SW 1271 (cell line): ENCODE measurements around the gene HAUS3.
A peak's percentile ranks its signal among the peaks of the same experiment; 100 is the strongest.
"Not testable (repeated sequence)": the region's sequence is repeated elsewhere in the genome, so short reads cannot be mapped to it uniquely, and the experiment has no call there.

ENCODE experiments used
- DNase-seq, 2 experiments: peaks; one replicate each; lab custom pipeline; 2025; lab: John Stamatoyannopoulos, UW

HAUS3 gene

DNA sequence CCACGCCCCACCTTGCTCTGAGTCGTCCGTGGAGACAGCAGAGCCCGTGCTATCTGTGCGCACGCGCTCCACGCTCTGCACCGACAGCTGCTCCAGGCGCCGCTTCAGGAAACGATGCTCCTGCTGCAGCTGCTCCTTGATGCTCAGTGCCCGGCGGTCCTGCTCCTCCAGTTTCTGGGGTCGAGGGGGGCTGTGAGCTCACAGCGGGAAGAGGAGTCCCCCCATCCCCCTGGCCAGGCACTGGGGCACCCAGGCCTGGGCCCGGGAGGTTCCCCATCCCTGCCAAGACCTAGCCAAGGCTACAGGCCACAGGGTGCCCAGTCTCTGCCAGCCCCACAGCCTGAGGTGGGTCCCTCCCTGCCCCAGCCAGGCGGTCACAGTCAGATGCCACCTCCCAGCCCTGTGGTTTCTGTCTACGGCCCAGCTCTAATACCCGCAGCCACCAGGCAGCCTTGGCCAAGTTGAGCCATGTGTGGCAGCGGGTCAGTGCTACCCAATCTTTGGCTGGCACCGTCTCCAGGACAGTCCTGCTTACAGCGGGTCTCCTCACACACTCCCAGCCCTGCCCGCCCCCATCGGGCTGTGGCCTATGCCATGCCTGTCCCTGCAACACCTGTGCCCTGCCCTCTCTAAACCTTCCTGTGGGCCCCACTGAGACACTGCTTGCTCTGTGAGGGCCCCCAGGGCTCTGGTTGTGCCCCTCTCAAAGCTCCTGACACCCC is 9.3 kb upstream of the HAUS3 start:
- DNase-seq = no peak

DNA sequence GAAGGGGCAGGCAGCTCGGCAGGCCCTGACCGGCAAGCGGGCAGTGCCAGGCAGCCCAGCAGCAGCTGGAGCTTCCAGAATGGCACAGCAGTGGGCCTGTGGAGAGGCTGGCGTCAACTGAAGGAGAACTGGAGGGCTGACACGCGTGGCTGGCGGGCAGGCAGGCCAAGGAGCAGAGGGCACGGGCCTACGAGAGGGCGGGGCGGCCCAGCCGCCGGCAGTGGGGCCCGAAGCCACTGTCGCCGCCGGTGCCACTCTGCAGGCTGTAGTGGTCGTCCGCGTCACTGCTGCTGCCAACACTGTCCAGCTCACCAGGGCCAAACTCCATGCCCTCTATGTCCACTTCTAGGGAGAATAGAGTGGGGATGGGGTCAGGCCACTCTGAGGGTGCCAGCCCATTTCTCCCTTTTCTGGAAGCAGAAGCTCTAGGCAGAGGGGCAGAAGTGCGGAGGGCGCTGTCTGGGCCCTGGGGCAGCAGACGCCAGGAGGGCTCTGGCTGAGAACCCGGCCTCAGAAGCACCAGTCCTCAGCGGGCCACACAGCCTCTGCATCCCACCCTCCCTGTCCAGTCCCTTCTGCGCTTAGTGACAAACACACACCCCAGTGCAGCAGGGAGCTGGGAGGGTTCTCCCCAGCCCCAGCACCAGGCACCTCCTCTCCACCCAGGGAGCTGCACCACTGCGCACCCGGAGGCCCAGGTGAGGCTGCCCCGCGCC is 8.6 kb upstream of the HAUS3 start:
- DNase-seq = no peak

DNA sequence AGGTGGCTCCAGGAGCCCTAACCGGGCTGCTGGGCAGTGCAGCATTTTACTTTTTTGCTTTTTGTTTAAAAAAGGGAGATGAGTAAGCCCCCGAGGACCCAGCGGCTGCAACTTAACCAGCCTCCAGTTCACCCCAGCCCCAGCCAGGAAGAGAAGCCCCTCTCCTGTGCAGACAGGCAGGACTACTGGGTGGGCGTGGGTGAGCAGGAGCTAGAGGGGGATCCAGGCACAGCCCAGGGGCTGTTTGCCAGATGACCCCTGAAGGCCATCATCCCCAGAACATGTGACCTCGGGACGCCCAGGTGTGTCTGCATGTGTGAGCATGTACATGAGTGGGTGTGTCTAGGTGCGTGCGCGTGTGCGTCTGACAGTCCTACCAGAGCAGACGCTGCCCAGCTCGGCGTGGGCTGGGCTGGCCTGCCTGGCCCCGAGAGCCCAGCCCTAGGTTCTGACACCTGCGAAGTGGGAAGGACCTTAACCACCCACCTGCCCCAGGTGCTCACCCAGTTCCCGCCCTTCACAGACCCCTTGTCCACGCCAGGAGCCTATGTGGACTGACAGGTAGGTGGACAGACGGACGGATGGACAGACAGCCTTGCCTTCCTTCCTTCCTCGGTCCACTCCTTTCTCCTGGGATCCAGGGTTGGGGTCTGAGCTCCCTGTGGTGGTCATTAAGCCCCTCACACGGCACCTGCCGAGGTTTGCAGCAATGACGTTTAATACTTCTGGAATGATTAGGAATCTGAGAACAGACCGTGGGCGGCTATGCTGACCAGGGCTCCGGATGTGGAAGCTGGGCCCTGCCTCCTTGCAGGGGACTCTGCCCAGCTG is 7.8 kb upstream of the HAUS3 start:
- no peak for DNase-seq

DNA sequence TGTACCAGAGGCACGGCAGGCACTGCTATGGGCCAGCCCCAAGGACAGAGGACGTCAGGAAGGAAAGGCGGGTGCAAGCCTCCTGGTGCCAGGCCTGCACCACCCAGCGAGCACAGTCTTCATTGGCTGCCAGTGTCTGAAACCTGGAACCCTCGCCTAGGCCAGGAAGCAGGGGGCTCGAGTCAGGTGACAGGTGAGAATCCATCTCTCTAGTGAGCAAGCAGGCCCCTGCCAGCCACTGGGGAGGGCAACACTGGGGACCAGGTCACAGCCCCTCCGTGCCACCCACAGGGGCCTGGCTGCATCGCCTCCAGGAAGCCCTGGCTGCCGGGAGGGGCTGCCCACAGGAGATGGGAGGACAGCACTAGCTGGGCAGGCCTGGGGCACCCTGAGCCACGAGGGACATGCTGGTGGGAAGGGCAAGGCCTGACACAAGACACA is 6.9 kb upstream of the HAUS3 start:
- no peak for DNase-seq

DNA sequence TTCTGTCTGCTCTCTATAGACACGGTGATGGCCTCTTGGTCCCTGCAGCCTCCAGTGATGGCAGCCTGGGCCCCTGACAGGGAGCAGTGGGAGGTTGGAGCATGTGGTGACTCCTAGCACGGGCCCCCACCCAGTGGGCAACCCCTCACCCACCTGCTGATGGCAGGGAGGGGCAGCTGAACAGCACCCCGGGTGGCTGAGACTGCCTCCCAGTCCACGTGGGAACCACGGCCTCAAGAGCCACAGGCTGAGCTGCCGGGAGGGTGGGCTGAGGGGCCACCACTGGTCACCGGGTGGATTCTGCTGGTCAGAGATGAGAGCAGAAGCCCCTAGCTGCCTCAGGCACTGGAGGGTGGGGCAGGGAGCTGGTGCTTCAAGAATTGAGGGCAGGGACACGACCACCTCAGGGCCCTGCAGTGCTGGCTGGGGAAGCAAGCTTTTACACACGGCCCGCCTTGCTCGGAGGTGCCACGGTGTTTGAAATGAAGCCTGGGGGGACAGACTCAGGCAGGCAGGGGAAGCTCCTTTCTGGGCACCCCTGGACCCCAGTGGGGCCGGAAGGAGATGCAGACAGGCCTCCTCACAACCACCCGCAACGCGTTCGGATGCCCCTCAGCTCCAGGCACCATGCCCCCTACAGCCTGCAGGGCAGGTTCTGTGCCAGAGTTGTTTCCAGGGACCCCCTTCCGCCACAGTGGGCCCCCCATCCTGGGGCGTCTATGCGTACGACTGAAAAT is 6.3 kb upstream of the HAUS3 start:
- no peak for DNase-seq

DNA sequence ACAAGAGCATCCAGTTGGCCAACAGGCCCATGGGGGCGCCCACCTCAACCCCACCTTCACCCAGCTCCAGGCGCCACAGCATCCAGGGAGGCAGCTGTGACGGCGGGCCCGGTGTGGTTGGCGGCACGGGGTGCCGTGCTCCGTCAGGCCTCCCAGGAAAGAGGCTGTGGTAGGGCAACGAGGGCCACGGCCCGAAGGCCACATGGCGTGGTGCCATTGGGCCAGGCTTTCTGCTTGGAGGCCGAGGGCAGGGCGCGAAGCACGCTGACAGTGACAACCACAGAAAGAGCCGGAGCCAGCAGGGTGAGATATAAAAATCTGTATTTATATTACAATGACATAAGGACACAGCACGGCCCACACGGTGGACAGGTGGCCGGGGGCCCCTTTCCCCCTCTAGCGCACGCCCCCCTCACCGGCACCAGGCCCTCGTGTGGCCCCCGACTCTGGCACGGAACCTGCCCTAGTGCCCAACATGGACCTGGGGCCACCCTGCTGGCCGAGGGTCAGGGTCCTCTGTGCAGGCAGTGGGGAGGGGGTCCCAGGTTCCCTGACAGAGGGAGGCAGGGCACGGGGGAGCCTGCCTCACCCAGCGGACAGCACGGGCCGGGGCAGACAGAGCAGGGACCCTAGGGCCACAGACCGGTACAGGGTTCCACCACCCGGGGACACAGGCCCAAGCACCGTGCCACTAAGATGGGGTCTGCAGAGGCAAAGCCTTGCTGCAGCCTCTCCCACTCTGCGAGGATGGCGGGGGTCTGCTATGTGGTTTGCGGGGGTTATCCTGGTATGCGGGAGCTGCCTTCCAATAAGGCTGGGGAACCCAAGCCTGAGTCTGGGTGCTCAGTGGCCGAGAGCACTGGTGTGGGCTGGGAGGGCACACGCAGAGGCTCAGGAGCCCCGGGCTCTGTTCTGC is 5.5 kb upstream of the HAUS3 start:
- DNase-seq = no peak

DNA sequence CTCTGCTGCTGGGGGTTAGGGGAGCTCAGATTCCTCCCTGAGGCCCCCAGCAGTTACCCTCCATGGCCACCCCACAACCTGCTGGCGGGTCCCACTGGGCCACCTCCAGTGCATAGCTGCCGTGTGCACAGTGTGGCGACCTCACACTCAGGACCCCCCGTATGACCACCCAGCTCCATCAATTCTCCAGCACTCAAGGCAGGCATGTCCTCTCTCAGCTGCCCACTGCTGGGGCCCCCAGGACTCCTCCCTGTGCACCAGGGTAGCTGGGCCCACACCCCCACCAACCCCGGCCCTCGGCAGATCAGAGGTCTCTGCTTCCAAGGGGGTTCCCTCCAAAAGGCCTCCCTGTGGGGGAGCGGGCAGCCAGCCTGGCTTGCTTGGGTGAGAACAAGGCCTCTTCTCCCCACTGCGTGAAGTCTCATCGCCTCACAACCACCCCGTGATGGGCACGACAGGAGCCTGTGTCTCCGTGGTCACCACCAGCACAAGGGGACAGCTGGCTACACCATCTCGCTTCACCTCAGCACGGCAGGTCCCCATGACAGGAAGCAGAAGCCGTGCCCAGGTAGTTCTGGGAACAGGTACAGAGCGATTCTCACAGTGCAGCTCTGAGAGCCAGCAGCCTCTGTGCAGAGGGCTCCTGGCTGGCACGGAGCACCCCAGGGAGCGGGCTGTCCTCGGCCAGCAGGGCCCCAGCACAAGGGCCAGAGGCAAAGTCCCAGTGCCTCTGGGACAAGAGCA is 4.6 kb upstream of the HAUS3 start:
- DNase-seq = no peak

DNA sequence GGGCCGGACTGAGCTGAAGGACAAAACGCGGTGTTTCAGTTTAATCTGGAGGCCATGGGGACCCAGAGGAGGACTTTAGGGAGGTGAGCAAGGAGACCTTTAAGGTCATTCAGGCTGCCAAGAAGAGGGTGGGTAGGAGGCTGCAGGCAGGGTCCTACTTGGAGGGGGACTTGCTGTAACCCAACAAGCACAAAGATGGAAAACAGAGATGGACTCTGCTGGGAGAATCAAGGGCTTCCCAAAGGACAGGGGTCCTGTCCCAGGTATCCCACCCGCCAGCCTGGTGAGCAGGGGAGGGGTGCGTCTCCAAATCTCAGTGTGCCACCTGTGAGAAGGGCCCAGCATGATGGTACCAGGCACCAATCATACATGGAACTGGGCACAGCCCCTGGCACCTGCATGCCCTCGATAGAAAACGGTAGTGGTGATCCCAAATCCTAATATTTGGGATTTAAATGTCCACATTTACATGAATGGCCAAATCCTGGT is 3.9 kb upstream of the HAUS3 start:
- no peak for DNase-seq

DNA sequence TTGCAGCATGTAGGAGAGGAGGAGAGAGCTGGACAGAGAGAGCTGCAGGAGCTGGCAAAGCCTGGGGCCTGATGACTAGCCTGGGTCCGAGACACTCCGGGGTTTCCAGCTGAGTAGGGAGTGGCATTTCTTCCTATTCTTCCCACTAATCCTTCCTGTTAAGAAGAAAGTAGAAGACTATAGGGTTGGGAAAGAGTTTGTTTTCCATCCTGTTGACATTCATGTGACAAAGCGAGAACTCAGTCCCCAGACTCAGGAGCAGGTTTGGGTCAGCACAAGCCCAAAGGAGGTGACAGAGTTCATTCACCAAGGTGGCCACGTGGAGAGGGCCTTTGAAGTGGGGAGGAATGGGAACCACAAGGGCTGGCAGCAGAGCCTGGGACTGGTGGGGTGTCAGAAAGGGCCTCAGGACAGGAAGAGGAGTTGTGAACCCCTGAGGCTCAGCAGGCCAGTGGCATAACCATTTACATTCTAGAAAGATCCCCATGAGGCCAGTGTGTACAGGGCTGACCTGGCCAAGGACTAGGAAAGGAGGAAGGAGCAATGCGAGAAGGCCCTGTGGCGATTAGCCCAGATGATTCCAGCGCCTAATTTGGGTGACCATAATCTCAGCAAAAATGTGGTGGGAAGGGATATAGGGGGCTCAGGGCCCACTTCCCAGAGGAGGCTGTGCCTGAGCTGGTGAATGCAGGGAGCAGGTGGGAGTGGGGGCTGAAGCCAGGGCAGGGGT is 3.3 kb upstream of the HAUS3 start:
- no peak for DNase-seq

DNA sequence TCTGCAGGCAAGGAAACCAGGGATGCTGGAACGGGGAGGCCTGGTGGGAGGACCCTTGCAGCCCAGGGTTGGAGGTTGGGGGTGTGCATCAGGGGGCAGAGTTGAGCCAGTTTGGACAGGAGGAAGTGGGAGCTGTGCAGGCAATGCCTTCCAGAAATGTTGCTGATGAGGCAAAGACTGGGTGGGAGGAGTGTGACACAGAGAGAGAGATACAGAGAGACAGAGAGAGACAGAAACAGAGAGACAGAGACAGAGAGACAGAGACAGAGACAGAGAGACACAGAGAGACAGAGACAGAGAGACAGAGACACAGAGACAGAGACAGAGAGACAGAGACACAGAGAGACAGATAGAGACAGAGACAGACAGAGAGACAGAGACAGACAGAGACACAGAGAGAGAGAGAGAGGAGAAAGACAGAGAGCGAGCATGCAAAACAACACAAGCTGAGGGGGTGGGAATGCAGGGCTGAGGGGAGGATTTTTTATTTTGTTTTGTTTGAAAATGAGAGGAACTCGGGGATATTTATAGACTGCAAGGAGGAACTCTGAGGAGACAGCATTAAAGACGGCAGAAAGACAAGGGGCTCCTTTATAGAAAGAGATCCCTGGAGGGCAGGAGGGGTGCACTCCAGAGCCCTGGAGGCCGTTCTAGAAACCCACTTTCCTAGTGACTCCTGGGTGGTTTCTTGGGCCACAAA is 1.9 kb upstream of the HAUS3 start:
- DNase-seq = peak in 1 of 2 experiments; percentile 16

DNA sequence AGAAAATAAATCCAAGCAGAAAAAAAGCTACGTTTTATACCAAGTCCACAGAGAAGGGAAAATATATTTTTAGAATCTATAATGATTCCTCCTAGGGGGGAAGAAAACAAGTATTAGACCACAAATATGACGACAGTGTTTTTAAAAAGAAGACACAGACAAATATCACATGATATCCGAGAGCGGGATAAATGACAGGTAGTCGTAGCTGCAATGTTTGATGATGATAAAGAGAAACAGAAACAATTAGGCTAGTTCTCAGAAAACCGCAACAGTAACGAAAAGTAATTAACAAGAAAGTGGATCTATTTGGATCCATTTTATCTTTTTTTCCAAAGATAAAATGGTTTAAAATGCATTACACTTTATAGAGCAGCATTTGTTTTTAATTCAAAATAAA is 918 bp downstream of the HAUS3 start:
- no peak for DNase-seq

DNA sequence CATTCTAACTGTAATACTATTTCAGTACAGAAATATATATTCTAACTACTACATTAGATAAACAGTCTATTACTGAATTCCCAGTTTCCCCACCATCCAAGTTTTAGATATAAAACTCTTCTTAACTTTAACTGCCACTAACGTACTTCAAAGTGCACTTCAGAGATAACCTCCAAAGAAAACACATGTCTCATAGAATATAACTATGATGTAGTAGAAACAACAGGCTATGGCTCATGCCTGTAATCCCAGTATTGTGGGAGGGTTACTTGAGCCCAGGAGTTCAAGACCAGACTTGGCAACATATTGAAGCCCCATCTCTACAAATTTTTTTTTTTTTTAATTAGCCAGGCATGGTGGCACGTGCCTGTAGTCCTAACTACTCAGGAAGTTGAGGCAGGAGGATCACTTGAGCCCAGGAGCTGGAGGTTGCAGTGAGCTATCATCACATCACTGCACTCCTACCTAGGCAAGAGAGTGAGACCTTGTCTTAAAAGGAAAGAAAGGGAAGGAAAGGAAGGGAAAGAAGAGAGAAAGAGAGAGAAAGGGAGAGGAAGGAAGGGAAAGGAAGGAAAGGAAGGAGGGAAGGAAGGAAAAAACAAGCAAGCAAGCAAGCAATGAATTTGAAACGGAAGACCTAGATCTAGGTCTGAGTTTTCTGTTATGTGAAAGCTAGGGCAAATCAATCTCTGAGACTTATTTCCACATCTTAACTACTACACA is 4.8 kb downstream of the HAUS3 start:
- DNase-seq = no peak

DNA sequence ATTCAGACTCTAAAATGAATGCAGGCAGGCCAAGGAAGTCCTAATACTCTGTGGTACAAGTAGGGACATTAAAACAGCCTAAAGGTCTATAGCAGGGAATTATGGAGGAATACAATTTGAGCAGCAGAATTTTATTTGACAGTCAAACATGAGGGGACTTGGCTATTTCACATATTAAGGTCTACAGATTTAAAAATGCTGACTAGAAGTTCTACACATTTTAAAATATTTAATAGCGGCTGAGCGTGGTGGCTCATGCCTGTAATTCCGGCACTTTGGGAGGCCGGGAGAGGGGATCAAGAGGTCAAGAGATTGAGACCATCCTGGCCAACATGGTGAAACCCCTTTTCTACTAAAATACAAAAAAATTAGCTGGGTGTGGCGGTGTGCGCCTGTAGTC is 10.8 kb downstream of the HAUS3 start:
- no peak for DNase-seq

DNA sequence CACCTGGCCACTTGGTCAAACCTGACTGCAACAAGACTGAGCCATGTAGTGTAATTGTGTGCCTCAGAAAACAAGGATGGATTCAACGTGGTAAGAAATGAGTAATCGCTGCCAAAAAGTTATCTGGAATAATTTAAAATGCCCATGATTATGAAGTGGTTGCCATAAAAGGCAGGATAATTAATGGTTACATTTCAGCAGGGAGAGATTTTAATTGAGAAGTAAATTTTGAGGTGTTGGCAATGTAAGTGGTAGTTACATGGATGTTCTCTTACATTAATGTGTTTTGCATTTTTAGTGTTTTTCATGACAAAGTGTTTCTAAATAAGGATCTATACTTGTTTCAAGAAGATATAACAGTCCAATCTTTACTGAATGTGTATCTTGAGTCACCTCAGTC is 15.7 kb downstream of the HAUS3 start:
- DNase-seq = no peak

DNA sequence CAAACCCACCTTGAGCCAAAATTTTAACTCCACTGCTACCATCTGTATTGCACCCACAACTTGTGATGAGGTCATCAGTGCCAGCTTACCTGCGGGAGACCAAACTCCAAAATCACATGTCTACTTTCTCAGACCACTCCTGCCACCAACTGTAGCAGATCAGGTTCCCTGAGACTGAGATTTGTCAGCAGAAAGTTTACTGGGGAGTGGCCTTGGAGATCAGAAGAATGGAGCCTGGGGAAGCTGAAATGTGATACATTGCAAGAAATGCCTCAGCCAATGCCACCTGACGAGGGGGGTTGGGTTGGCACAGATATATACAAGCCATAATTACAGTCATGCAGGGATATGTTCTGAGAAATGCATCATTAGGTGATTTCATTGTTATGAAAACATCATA is 19.1 kb downstream of the HAUS3 start:
- no peak for DNase-seq

DNA sequence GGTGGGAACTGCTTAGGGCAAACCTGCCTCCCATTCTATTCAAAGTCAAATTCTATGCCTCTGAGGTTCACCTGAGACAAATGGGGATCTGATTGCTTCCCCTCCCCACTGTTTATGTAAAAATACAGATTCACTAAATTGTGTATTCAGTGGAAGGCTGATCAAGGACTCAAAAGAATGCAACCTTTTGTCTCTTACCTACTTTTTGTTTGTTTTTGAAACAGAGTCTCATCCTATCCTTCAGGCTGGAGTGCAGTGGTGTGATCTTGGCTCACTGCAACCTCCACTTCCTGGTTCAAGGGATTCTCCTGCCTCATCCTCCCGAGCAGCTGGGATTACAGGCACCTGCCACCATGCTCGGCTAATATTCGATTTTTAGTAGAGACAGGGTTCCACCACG is 20.5 kb downstream of the HAUS3 start:
- not testable (repeated sequence) for DNase-seq

DNA sequence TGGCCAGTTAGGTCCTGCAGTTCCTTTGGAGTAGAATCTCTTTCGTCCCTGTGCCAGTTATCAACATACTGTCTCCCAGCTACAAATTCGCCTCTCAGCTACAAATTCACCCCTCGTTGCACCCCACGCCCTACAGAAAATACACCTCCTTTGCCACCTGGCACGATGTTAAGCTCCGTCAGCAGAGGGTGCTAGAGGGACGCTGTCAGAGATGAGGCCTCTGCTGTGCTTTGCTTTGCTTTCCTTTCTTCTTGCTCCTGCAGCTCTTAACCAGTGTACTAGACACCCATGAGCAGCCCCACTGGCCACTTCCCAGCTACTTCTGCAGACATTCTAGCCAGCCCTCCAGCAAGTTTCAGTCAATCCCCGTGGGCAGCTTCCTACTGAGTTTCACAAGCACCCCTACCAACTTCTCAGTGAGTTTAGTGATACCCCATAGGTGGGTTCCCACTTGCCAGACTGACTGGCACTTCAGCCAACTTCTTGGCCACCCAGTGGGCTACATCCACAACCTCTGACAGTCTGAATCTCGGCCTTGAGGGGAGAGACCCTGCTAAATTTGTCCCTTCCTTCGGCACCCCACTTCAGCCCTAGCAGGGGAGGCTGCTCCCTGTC is 21.8 kb downstream of the HAUS3 start:
- DNase-seq = peak; percentile 10 to 65
